GM21825 (cell line): ENCODE measurements around the gene ANXA9.

ENCODE experiments used
- ATAC-seq: cut with Tn5 transposase; IDR thresholded peaks from one replicate; pipeline ENCODE4 v1.9.1; 2021; ENCODE audit warnings: mild to moderate bottlenecking, moderate library complexity; ENCODE audit not compliant: unreplicated experiment

Gene ANXA9

GRCh38 chr1:150974580-150975478 lies 7.3 kb upstream of the ANXA9 start, which contains the start of gene CERS2:
Gene CERS2 (minus strand): TSS chr1:150974835. CDS start chr1:150969090, 5,745 bp downstream.
- peak; percentile 49 for ATAC-seq

- no peak for ATAC-seq
These were observed 5.7 kb upstream of the ANXA9 start for GRCh38 chr1:150976401-150976821.

GRCh38 chr1:150976879-150977694 lies 5.0 kb upstream of the ANXA9 start:
- no peak for ATAC-seq

DNA sequence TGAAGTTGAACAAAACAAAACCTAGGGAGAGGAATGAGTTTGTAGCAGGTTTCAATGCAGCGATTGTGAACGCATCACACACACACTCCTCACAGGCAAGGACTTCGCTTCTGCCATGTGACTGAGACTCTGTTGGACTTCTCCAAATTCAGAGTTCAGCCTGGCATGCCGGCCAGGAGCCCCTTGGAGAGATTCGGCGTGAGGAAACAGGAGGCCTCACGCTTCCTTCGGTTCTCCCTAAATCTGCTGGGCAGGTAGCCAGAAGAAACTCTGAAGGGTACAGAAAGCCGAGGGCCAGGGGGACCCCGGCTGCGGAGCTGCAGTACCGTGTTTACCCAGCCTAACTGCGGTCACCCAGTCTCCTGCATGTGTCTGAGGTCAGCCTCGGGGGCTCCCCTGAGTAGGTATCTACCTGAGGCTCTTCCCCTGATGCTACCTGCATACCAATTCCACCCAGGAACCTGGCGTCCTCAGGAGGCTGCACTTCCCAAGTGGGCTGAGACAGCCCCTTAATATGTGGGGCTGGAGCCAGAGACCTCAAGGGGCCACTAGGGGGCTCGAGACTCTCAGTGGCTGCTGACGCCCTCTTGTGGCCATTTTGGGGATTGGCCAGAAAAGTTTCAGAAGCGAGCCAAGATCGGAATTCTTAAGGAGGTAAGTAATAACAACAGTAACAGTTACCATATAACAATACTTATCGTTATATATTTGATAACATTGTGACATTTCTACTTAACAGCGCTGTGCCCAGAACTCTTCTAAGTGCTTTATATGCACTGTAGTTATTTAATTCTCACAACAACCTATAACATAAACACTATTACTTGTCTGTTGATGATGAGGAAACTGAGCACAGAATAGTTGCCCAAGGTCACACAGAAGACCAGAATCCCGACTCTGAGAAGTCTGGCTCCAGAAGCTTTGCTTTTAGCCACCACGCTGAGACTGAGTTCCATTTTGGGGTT lies 2.7 kb upstream of the ANXA9 start:
- ATAC-seq = peak; percentile 55

GRCh38 chr1:150981177-150981804 lies 801 bp upstream of the ANXA9 start:
- no peak for ATAC-seq

DNA sequence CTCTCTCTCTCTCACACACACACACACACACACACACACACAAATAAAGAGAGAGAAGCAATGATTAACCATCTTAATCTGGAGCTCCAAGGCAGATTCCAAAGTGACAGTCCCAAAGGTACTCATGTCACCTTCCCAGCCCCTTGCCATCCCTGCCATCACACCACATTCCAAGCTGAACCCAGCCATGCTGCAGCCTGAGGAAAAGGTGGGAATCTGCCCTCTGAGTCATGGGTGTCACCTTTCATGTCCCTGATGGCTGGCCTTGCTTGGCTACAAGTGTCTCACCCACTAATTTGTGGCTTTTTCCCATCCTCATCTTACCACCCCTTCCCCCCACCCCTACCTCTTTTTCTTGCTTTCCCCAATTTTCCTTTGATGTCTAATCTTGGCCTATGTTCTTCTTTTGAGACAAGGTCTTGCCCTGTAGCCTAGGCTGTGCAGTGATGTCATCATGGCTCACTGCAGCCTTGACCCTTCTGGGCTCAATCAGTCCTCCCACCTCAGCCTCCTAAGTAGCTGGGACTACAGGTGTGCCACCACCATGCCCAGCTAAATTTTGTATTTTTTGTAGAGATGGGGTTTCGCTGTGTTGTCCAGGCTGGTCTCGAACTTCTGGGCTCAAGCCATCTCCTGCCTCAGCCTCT lies 3.2 kb downstream of the ANXA9 start:
- no peak for ATAC-seq

GRCh38 chr1:150987924-150988323 lies 5.8 kb downstream of the ANXA9 start:
- ATAC-seq = no peak

DNA sequence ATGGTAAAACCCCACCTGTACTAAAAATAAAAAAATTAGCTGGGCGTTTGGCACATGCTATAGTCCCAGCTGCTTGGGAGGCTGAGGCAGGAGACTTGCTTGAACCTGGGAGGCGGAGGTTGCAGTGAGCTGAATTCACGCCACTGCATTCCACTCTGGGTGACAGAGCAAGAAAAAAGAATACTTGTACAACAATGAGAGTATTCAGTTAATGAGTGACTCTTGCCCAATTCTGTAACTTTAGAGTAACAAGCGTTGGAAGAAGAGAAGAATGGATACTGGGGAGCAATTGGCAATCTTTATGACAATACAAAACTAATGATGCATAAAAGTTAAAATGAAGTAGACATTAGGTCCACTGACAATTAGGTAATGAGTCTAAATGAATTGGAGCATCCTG lies 10.5 kb downstream of the ANXA9 start:
- ATAC-seq = no peak

DNA sequence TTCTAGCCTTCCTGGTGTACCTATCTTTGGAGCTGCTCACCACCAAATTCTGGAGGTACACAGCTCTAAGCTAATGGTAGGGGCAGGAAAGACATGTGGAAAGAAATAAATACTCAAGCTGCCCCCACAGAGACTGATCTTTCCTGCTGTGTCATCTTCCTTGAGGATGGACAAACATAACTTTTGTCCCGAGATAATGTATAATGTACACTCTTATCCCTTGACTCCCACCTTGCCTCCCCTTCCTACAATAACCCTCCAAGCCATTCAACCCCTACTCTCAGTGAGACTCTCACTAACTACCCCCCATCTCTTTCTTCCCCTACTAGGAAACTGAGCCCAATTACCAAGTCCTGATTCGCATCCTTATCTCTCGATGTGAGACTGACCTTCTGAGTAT lies 12.2 kb downstream of the ANXA9 start:
- no peak for ATAC-seq

- ATAC-seq = no peak
These were observed 13.4 kb downstream of the ANXA9 start for GRCh38 chr1:150995460-150995859.

- no peak for ATAC-seq
These were observed 13.8 kb downstream of the ANXA9 start for GRCh38 chr1:150995896-150996295.

GRCh38 chr1:150997126-150997872 lies 15.2 kb downstream of the ANXA9 start:
- ATAC-seq = no peak

- no peak for ATAC-seq
These were observed 15.9 kb downstream of the ANXA9 start for GRCh38 chr1:150997949-150998348.

GRCh38 chr1:150999051-150999674 lies 17.1 kb downstream of the ANXA9 start:
- ATAC-seq = no peak

- no peak for ATAC-seq
These were observed 17.8 kb downstream of the ANXA9 start for GRCh38 chr1:150999926-151000325.

- ATAC-seq = no peak
These were observed 18.3 kb downstream of the ANXA9 start for GRCh38 chr1:151000408-151000807.

- no peak for ATAC-seq
These were observed 19.5 kb downstream of the ANXA9 start for GRCh38 chr1:151001602-151002001.

DNA sequence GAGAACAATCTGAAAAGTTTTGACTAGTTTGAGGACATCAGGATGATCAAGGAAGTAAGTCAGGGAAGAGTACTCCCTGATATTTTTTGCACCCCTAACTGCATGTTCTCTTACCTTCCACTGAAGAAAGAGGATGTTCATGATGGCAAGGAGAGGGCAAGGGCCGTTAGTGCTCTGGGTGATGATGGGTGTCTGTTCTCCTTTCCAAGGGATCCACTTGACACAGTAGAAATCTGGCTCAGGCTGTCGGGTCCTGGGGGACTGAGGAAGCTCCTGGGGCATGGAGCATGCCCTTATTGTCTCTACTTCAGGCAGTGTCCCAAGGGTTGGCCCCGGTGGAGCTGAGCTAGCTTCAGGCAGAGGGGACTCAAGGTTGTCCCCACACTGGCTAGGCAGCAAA lies 20.0 kb downstream of the ANXA9 start:
- no peak for ATAC-seq

- no peak for ATAC-seq
These were observed 20.5 kb downstream of the ANXA9 start for GRCh38 chr1:151002611-151003010.
